Measurements from ENCODE around the gene NRDC.
A peak's percentile ranks its signal among the peaks of the same experiment; 100 is the strongest.

NRDC gene

DNA sequence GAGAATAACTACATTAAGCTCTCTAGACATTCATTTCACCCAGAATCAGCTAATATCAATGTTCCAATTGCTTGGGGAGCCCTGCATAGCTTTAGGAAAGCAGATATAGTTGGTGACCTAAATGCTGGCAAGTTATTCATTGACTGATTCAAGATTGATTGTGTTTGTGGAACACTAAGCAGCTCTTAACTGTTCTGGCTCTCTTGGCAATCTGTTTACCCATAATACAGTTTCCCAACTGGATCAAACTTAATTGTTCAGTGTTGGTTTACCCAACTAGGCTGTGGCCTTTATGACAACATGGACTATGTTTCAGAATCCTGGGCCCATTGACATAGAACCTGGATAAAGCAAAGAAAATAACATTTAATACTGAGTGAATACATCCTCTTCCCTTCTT, 83.7 kb downstream of the NRDC start:
- Histone ChIP-seq H2AK5ac (ENCODE audit: low read length, severe bottlenecking) (no peak overlapping the region), H2BK15ac (ENCODE audit: low read depth, poor library complexity, severe bottlenecking) (no peak overlapping the region), H3K9ac (ENCODE audit: low read length) (no peak overlapping the region), H3K4me3 (ENCODE audit: insufficient read depth in 1 of 2, low read depth in 1 of 2, low read length in 2 of 2) (no peak overlapping the region), H3K9me3 (ENCODE audit: control insufficient read depth, low read length) (no peaks in the 10 kb centered on the region), H3K23ac (ENCODE audit: low read length in 2 of 2) (no peak overlapping the region), H2BK120ac (ENCODE audit: low read depth, low read length) (no peak overlapping the region), H3K4me1 (ENCODE audit: control insufficient read depth, insufficient read depth, low read depth, low read length) (peaks cover 2% of the 10 kb centered on the region), H3K4ac (ENCODE audit: low read depth in 1 of 2, low read length in 2 of 2) (no peak overlapping the region), H3K18ac (ENCODE audit: low read depth in 1 of 2, low read length in 2 of 2) (no peak overlapping the region), H2BK12ac (ENCODE audit: low read length in 2 of 2) (no peak overlapping the region), H3K79me1 (replicated peaks; ENCODE audit: low read length, poor library complexity, severe bottlenecking) (peaks cover 21% of the 10 kb centered on the region), H3K27me3 (ENCODE audit: control insufficient read depth in 1 of 2, insufficient read depth in 1 of 2, low read length in 2 of 2) (no peaks in the 10 kb centered on the region), H3K36me3 (ENCODE audit: control insufficient read depth in 1 of 2, insufficient read depth in 2 of 2, low read depth in 1 of 2, low read length in 2 of 2) (peaks cover 48 to 87% of the 10 kb centered on the region in 2 experiments), H3K4me2 (ENCODE audit: low read length, poor library complexity, severe bottlenecking) (no peak overlapping the region), H4K91ac (ENCODE audit: low read length) (no peak overlapping the region), H2BK5ac (ENCODE audit: low read depth, low read length, poor library complexity, severe bottlenecking) (no peak overlapping the region), H3K14ac (ENCODE audit: low read length in 2 of 2) (no peak overlapping the region), H3K27ac (ENCODE audit: low read length, poor library complexity, severe bottlenecking) (no peak overlapping the region), H2AFZ (ENCODE audit: low read depth, low read length) (no peak overlapping the region), H4K8ac (ENCODE audit: low read length) (no peak overlapping the region)
- no peak for DNase-seq

DNA sequence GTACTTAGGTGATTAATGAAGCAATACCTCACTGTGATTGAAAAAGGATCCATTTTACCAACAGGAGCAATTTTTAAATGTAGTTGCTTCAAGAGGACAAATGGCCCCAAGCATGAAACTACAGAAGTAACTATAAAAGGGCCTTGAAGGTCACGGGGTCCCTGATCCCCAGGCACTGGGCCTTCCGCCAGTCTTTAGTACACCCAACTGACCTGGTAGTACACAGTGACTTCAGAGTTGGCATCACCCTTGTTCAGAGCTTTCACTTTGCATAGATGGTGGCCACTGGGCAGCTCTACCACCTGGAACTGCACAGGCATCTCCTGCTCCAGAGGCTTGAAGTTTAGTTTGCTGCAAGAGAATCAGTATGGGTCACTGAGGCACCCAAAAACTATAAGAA, 84.3 kb downstream of the NRDC start:
- 98% methylated on average over 2 of the region's 2 CpGs for WGBS
- peaks cover 2% of the 10 kb centered on the region for H3K4me1 ChIP-seq (ENCODE audit: control insufficient read depth, insufficient read depth, low read depth, low read length)
- H2BK5ac ChIP-seq (ENCODE audit: low read depth, low read length, poor library complexity, severe bottlenecking) = no peak overlapping the region
- H3K4ac ChIP-seq (ENCODE audit: low read depth in 1 of 2, low read length in 2 of 2) = no peak overlapping the region
- no peak overlapping the region for H3K4me2 ChIP-seq (ENCODE audit: low read length, poor library complexity, severe bottlenecking)
- peaks cover 18% of the 10 kb centered on the region for H3K79me1 ChIP-seq (replicated peaks; ENCODE audit: low read length, poor library complexity, severe bottlenecking)
- no peak for DNase-seq
- H3K23ac ChIP-seq (ENCODE audit: low read length in 2 of 2) = no peak overlapping the region
- H3K4me3 ChIP-seq (ENCODE audit: insufficient read depth in 1 of 2, low read depth in 1 of 2, low read length in 2 of 2) = no peak overlapping the region
- H3K9ac ChIP-seq (ENCODE audit: low read length) = no peak overlapping the region
- no peaks in the 10 kb centered on the region for H3K9me3 ChIP-seq (ENCODE audit: control insufficient read depth, low read length)
- no peak overlapping the region for H3K14ac ChIP-seq (ENCODE audit: low read length in 2 of 2)
- H2AK5ac ChIP-seq (ENCODE audit: low read length, severe bottlenecking) = no peak overlapping the region
- H2BK12ac ChIP-seq (ENCODE audit: low read length in 2 of 2) = no peak overlapping the region
- no peak overlapping the region for H2AFZ ChIP-seq (ENCODE audit: low read depth, low read length)
- no peak overlapping the region for H3K27ac ChIP-seq (ENCODE audit: low read length, poor library complexity, severe bottlenecking)
- H3K27me3 ChIP-seq (ENCODE audit: control insufficient read depth in 1 of 2, insufficient read depth in 1 of 2, low read length in 2 of 2) = no peaks in the 10 kb centered on the region
- peaks cover 48 to 87% of the 10 kb centered on the region in 2 experiments for H3K36me3 ChIP-seq (ENCODE audit: control insufficient read depth in 1 of 2, insufficient read depth in 2 of 2, low read depth in 1 of 2, low read length in 2 of 2)
- H4K91ac ChIP-seq (ENCODE audit: low read length) = no peak overlapping the region
- no peak overlapping the region for H2BK15ac ChIP-seq (ENCODE audit: low read depth, poor library complexity, severe bottlenecking)
- no peak overlapping the region for H3K18ac ChIP-seq (ENCODE audit: low read depth in 1 of 2, low read length in 2 of 2)
- H4K8ac ChIP-seq (ENCODE audit: low read length) = no peak overlapping the region
- no peak overlapping the region for H2BK120ac ChIP-seq (ENCODE audit: low read depth, low read length)

DNA sequence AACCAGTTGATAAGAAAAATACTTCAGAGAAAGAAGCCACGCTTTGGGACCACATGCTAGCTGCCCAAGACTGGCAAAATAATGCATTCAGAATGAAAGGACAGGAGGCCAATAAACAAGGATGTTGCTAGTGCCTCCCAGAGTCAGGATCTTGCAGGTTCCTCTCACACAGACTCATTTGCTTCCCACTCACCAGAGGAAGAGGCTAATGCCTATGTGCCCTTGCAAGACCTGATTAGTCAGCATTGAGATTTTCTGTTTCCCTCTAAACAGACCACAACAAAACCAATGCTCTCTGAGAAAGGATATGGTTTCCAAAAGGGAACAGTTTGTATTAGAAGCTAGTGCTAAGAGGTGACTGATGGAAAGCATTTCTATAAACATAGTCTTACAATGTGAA, 85.7 kb downstream of the NRDC start:
- H2BK120ac ChIP-seq (ENCODE audit: low read depth, low read length) = no peak overlapping the region
- H3K36me3 ChIP-seq (ENCODE audit: control insufficient read depth in 1 of 2, insufficient read depth in 2 of 2, low read depth in 1 of 2, low read length in 2 of 2) = peaks cover 46 to 90% of the 10 kb centered on the region in 2 experiments
- H3K79me1 ChIP-seq (replicated peaks; ENCODE audit: low read length, poor library complexity, severe bottlenecking) = peaks cover 15% of the 10 kb centered on the region
- H3K4me1 ChIP-seq (ENCODE audit: control insufficient read depth, insufficient read depth, low read depth, low read length) = peaks cover 2% of the 10 kb centered on the region
- WGBS = 100% methylated on average over 1 of the region's 1 CpG
- H3K9me3 ChIP-seq (ENCODE audit: control insufficient read depth, low read length) = no peaks in the 10 kb centered on the region
- no peak overlapping the region for H2BK5ac ChIP-seq (ENCODE audit: low read depth, low read length, poor library complexity, severe bottlenecking)
- no peak overlapping the region for H2BK15ac ChIP-seq (ENCODE audit: low read depth, poor library complexity, severe bottlenecking)
- no peak overlapping the region for H3K4me2 ChIP-seq (ENCODE audit: low read length, poor library complexity, severe bottlenecking)
- H2BK12ac ChIP-seq (ENCODE audit: low read length in 2 of 2) = no peak overlapping the region
- H3K9ac ChIP-seq (ENCODE audit: low read length) = peak overlapping the region; percentile 25
- peak overlapping the region; percentile 19 for H3K27ac ChIP-seq (ENCODE audit: low read length, poor library complexity, severe bottlenecking)
- H3K23ac ChIP-seq (ENCODE audit: low read length in 2 of 2) = no peak overlapping the region
- H2AFZ ChIP-seq (ENCODE audit: low read depth, low read length) = no peak overlapping the region
- H3K14ac ChIP-seq (ENCODE audit: low read length in 2 of 2) = no peak overlapping the region
- H3K27me3 ChIP-seq (ENCODE audit: control insufficient read depth in 1 of 2, insufficient read depth in 1 of 2, low read length in 2 of 2) = no peaks in the 10 kb centered on the region
- no peak overlapping the region for H3K4me3 ChIP-seq (ENCODE audit: insufficient read depth in 1 of 2, low read depth in 1 of 2, low read length in 2 of 2)
- H4K91ac ChIP-seq (ENCODE audit: low read length) = no peak overlapping the region
- peak; percentile 79 for DNase-seq
- no peak overlapping the region for H3K18ac ChIP-seq (ENCODE audit: low read depth in 1 of 2, low read length in 2 of 2)
- H3K4ac ChIP-seq (ENCODE audit: low read depth in 1 of 2, low read length in 2 of 2) = no peak overlapping the region
- H4K8ac ChIP-seq (ENCODE audit: low read length) = no peak overlapping the region
- no peak overlapping the region for H2AK5ac ChIP-seq (ENCODE audit: low read length, severe bottlenecking)

DNA sequence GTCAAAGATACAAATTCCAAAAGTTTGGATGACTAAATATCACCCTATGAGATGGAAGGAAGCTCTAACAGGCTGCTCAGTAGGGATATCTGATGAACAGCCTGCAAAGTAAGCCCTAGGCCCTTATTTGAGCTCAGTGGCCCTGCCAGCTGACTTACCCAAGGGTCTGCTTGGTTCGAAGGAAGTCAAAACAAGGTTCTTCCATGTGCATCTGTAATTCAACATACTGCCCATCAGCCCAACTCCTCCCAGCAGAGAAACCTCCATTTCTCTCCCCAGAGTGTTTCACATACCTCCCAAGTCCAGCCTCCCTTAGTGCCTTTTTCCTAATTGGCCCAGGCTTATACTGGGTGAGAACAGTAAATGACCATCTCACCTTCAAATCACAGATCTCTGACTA, 86.6 kb downstream of the NRDC start:
- Histone ChIP-seq H3K27ac (ENCODE audit: low read length, poor library complexity, severe bottlenecking) (no peak overlapping the region), H2BK120ac (ENCODE audit: low read depth, low read length) (no peak overlapping the region), H2AK5ac (ENCODE audit: low read length, severe bottlenecking) (no peak overlapping the region), H3K23ac (ENCODE audit: low read length in 2 of 2) (no peak overlapping the region), H3K4me3 (ENCODE audit: insufficient read depth in 1 of 2, low read depth in 1 of 2, low read length in 2 of 2) (no peak overlapping the region), H2AFZ (ENCODE audit: low read depth, low read length) (no peak overlapping the region), H3K36me3 (ENCODE audit: control insufficient read depth in 1 of 2, insufficient read depth in 2 of 2, low read depth in 1 of 2, low read length in 2 of 2) (peaks cover 46 to 90% of the 10 kb centered on the region in 2 experiments), H3K4me1 (ENCODE audit: control insufficient read depth, insufficient read depth, low read depth, low read length) (peaks cover 2% of the 10 kb centered on the region), H3K18ac (ENCODE audit: low read depth in 1 of 2, low read length in 2 of 2) (no peak overlapping the region), H3K27me3 (ENCODE audit: control insufficient read depth in 1 of 2, insufficient read depth in 1 of 2, low read length in 2 of 2) (no peaks in the 10 kb centered on the region), H2BK15ac (ENCODE audit: low read depth, poor library complexity, severe bottlenecking) (no peak overlapping the region), H3K14ac (ENCODE audit: low read length in 2 of 2) (no peak overlapping the region), H2BK12ac (ENCODE audit: low read length in 2 of 2) (no peak overlapping the region), H2BK5ac (ENCODE audit: low read depth, low read length, poor library complexity, severe bottlenecking) (no peak overlapping the region), H3K4me2 (ENCODE audit: low read length, poor library complexity, severe bottlenecking) (no peak overlapping the region), H3K9ac (ENCODE audit: low read length) (no peak overlapping the region), H4K8ac (ENCODE audit: low read length) (peak overlapping the region; percentile 39), H3K79me1 (replicated peaks; ENCODE audit: low read length, poor library complexity, severe bottlenecking) (peaks cover 13% of the 10 kb centered on the region), H3K9me3 (ENCODE audit: control insufficient read depth, low read length) (no peaks in the 10 kb centered on the region), H4K91ac (ENCODE audit: low read length) (no peak overlapping the region), H3K4ac (ENCODE audit: low read depth in 1 of 2, low read length in 2 of 2) (no peak overlapping the region)
- no peak for DNase-seq
- WGBS = 100% methylated on average over 1 of the region's 1 CpG

Data from mesenchymal stem cell (in vitro differentiated cells and primary cell).